Stimulated activated memory B cell treated with anti-CD40 and anti-IgM and Interleukin-4, amounts not matched to agents 10 μg/mL and 1 μg/mL and 100 μg/mL, for 72 hours (primary cell): Measurements from ENCODE around the gene MARVELD3.
A peak's percentile ranks its signal among the peaks of the same experiment; 100 is the strongest.
"Not testable (repeated sequence)": the region's sequence is repeated elsewhere in the genome, so short reads cannot be mapped to it uniquely, and the experiment has no call there.

Source experiments
- ATAC-seq: fragments of 150-1000 bp; cut with Tn5 transposase; 2 replicates; pipeline ENCODE4 v1.10.0; 2021
- H3K27ac Mint-ChIP-seq: one replicate; pipeline ENCODE4 v1.8.0; 2022; ENCODE audit warnings: mild to moderate bottlenecking, mixed read lengths
- H3K27me3 Mint-ChIP-seq: one replicate; pipeline ENCODE4 v1.8.0; 2022; ENCODE audit warnings: mixed read lengths
- H3K36me3 Mint-ChIP-seq: one replicate; pipeline ENCODE4 v1.8.0; 2022; ENCODE audit warnings: mixed read lengths
- H3K4me1 Mint-ChIP-seq: one replicate; pipeline ENCODE4 v1.8.0; 2022; ENCODE audit warnings: mixed read lengths
- H3K4me3 Mint-ChIP-seq: one replicate; pipeline ENCODE4 v1.8.0; 2022; ENCODE audit warnings: mild to moderate bottlenecking, moderate library complexity, mixed read lengths
- H3K9me3 Mint-ChIP-seq: one replicate; pipeline ENCODE4 v1.8.0; 2022; ENCODE audit warnings: mixed read lengths

The MARVELD3 gene

GRCh38 chr16:71609066-71609465 lies 16.9 kb upstream of the MARVELD3 start:
- H3K27me3 Mint-ChIP-seq, result no peaks in the 10 kb centered on the region
- H3K27ac Mint-ChIP-seq, result peak overlapping the region; percentile 87
- ATAC-seq, result no peak
- no peak overlapping the region for H3K4me3 Mint-ChIP-seq
- H3K36me3 Mint-ChIP-seq, result no peaks in the 10 kb centered on the region
- peaks cover 34% of the 10 kb centered on the region for H3K4me1 Mint-ChIP-seq
- no peaks in the 10 kb centered on the region for H3K9me3 Mint-ChIP-seq

- H3K4me3 Mint-ChIP-seq, result no peak overlapping the region
- no peaks in the 10 kb centered on the region for H3K9me3 Mint-ChIP-seq
- ATAC-seq, result no peak
- no peaks in the 10 kb centered on the region for H3K36me3 Mint-ChIP-seq
- peaks cover 34% of the 10 kb centered on the region for H3K4me1 Mint-ChIP-seq
- no peaks in the 10 kb centered on the region for H3K27me3 Mint-ChIP-seq
- H3K27ac Mint-ChIP-seq, result peak overlapping the region; percentile 59
Observed at GRCh38 chr16:71610447-71610846, 15.5 kb upstream of the MARVELD3 start.

- H3K27me3 Mint-ChIP-seq, result no peaks in the 10 kb centered on the region
- no peaks in the 10 kb centered on the region for H3K9me3 Mint-ChIP-seq
- H3K36me3 Mint-ChIP-seq, result no peaks in the 10 kb centered on the region
- ATAC-seq, result peak; percentile 77
- peaks cover 34% of the 10 kb centered on the region for H3K4me1 Mint-ChIP-seq
- H3K4me3 Mint-ChIP-seq, result peak overlapping the region; percentile 21
- peak overlapping the region; percentile 59 for H3K27ac Mint-ChIP-seq
Observed at GRCh38 chr16:71610936-71611871, 14.8 kb upstream of the MARVELD3 start.

GRCh38 chr16:71614956-71615355 lies 11.0 kb upstream of the MARVELD3 start:
- H3K27ac Mint-ChIP-seq, H3K4me3 Mint-ChIP-seq, H3K36me3 Mint-ChIP-seq, H3K9me3 Mint-ChIP-seq, ATAC-seq: not testable (repeated sequence)
- H3K4me1 Mint-ChIP-seq, result peaks cover 13% of the 10 kb centered on the region
- peaks cover 14% of the 10 kb centered on the region for H3K27me3 Mint-ChIP-seq

- no peak for ATAC-seq
Observed at GRCh38 chr16:71618429-71618828, 7.6 kb upstream of the MARVELD3 start.

GRCh38 chr16:71622088-71622487 lies 3.9 kb upstream of the MARVELD3 start:
- Mint-ChIP-seq H3K9me3 (peaks cover 6% of the 10 kb centered on the region), H3K36me3 (no peaks in the 10 kb centered on the region), H3K4me3 (no peak overlapping the region), H3K27ac (no peak overlapping the region), H3K27me3 (peaks cover 14% of the 10 kb centered on the region), H3K4me1 (peaks cover 7% of the 10 kb centered on the region)
- ATAC-seq, result no peak

More at GRCh38 chr16:71618429-71618828, 7.6 kb upstream of the MARVELD3 start:
- no peak overlapping the region for H3K4me3 Mint-ChIP-seq
- H3K27ac Mint-ChIP-seq, result no peak overlapping the region
- peaks cover 7% of the 10 kb centered on the region for H3K4me1 Mint-ChIP-seq
- H3K9me3 Mint-ChIP-seq, result peaks cover 2% of the 10 kb centered on the region
- H3K36me3 Mint-ChIP-seq, result no peaks in the 10 kb centered on the region
- peaks cover 14% of the 10 kb centered on the region for H3K27me3 Mint-ChIP-seq

- Mint-ChIP-seq H3K4me1 (peaks cover 7% of the 10 kb centered on the region), H3K4me3 (no peak overlapping the region), H3K27me3 (peaks cover 3% of the 10 kb centered on the region), H3K27ac (no peak overlapping the region), H3K36me3 (no peaks in the 10 kb centered on the region), H3K9me3 (peaks cover 6% of the 10 kb centered on the region)
- ATAC-seq, result peak; percentile 27
Observed at GRCh38 chr16:71623597-71623996, 2.4 kb upstream of the MARVELD3 start.

- ATAC-seq, result peak; percentile 35
- H3K36me3 Mint-ChIP-seq, result no peaks in the 10 kb centered on the region
- H3K4me3 Mint-ChIP-seq, result peak overlapping the region; percentile 43
- H3K9me3 Mint-ChIP-seq, result peaks cover 3% of the 10 kb centered on the region
- peaks cover 7% of the 10 kb centered on the region for H3K4me1 Mint-ChIP-seq
- H3K27ac Mint-ChIP-seq, result no peak overlapping the region
- no peaks in the 10 kb centered on the region for H3K27me3 Mint-ChIP-seq
Observed at GRCh38 chr16:71625113-71625850, 702 bp upstream of the MARVELD3 start.

- H3K36me3 Mint-ChIP-seq, result no peaks in the 10 kb centered on the region
- H3K9me3 Mint-ChIP-seq, result peaks cover 3% of the 10 kb centered on the region
- no peak for ATAC-seq
- H3K4me3 Mint-ChIP-seq, result peak overlapping the region; percentile 65
- no peaks in the 10 kb centered on the region for H3K27me3 Mint-ChIP-seq
- no peak overlapping the region for H3K27ac Mint-ChIP-seq
- peaks cover 6% of the 10 kb centered on the region for H3K4me1 Mint-ChIP-seq
Observed at GRCh38 chr16:71626858-71627213, 852 bp downstream of the MARVELD3 start.

- H3K4me3 Mint-ChIP-seq, result no peak overlapping the region
- H3K9me3 Mint-ChIP-seq, result peaks cover 3% of the 10 kb centered on the region
- H3K36me3 Mint-ChIP-seq, result no peaks in the 10 kb centered on the region
- no peak for ATAC-seq
- no peaks in the 10 kb centered on the region for H3K27me3 Mint-ChIP-seq
- no peak overlapping the region for H3K27ac Mint-ChIP-seq
- H3K4me1 Mint-ChIP-seq, result no peaks in the 10 kb centered on the region
Observed at GRCh38 chr16:71627731-71628181, 1.8 kb downstream of the MARVELD3 start.

- H3K9me3 Mint-ChIP-seq, result peaks cover 3% of the 10 kb centered on the region
- no peaks in the 10 kb centered on the region for H3K36me3 Mint-ChIP-seq
- H3K27ac Mint-ChIP-seq, result no peak overlapping the region
- ATAC-seq, result no peak
- H3K4me1 Mint-ChIP-seq, result no peaks in the 10 kb centered on the region
- no peak overlapping the region for H3K4me3 Mint-ChIP-seq
- no peaks in the 10 kb centered on the region for H3K27me3 Mint-ChIP-seq
Observed at GRCh38 chr16:71628810-71629209, 2.8 kb downstream of the MARVELD3 start.

GRCh38 chr16:71629278-71630016 lies 3.5 kb downstream of the MARVELD3 start:
- no peaks in the 10 kb centered on the region for H3K36me3 Mint-ChIP-seq
- ATAC-seq, result no peak

GRCh38 chr16:71630808-71631207 lies 4.8 kb downstream of the MARVELD3 start:
- Mint-ChIP-seq H3K27ac (no peak overlapping the region), H3K4me3 (no peak overlapping the region), H3K9me3 (no peaks in the 10 kb centered on the region), H3K27me3 (no peaks in the 10 kb centered on the region), H3K36me3 (no peaks in the 10 kb centered on the region), H3K4me1 (no peaks in the 10 kb centered on the region)
- no peak for ATAC-seq

More at GRCh38 chr16:71629278-71630016, 3.5 kb downstream of the MARVELD3 start:
- Mint-ChIP-seq H3K4me1 (no peaks in the 10 kb centered on the region), H3K4me3 (no peak overlapping the region), H3K9me3 (peaks cover 3% of the 10 kb centered on the region), H3K27me3 (no peaks in the 10 kb centered on the region), H3K27ac (no peak overlapping the region)

GRCh38 chr16:71631776-71632175 lies 5.8 kb downstream of the MARVELD3 start:
- H3K9me3 Mint-ChIP-seq, result no peaks in the 10 kb centered on the region
- no peak overlapping the region for H3K4me3 Mint-ChIP-seq
- H3K4me1 Mint-ChIP-seq, result no peaks in the 10 kb centered on the region
- no peak for ATAC-seq
- H3K27ac Mint-ChIP-seq, result no peak overlapping the region
- H3K36me3 Mint-ChIP-seq, result no peaks in the 10 kb centered on the region
- H3K27me3 Mint-ChIP-seq, result no peaks in the 10 kb centered on the region

GRCh38 chr16:71635632-71636031 lies 9.6 kb downstream of the MARVELD3 start:
- no peak for ATAC-seq
- H3K27me3 Mint-ChIP-seq, result no peaks in the 10 kb centered on the region
- H3K9me3 Mint-ChIP-seq, result no peaks in the 10 kb centered on the region
- no peaks in the 10 kb centered on the region for H3K4me1 Mint-ChIP-seq
- H3K4me3 Mint-ChIP-seq, result no peak overlapping the region
- H3K27ac Mint-ChIP-seq, result no peak overlapping the region
- peaks cover 15% of the 10 kb centered on the region for H3K36me3 Mint-ChIP-seq
